HG02852 (cell line): ENCODE measurements around the gene CDH3.

Experiments used
- ATAC-seq: cut with Tn5 transposase; IDR thresholded peaks from one replicate; pipeline ENCODE4 v1.9.1; 2021; ENCODE audit warnings: mild to moderate bottlenecking, moderate library complexity; ENCODE audit not compliant: unreplicated experiment

Gene CDH3

DNA sequence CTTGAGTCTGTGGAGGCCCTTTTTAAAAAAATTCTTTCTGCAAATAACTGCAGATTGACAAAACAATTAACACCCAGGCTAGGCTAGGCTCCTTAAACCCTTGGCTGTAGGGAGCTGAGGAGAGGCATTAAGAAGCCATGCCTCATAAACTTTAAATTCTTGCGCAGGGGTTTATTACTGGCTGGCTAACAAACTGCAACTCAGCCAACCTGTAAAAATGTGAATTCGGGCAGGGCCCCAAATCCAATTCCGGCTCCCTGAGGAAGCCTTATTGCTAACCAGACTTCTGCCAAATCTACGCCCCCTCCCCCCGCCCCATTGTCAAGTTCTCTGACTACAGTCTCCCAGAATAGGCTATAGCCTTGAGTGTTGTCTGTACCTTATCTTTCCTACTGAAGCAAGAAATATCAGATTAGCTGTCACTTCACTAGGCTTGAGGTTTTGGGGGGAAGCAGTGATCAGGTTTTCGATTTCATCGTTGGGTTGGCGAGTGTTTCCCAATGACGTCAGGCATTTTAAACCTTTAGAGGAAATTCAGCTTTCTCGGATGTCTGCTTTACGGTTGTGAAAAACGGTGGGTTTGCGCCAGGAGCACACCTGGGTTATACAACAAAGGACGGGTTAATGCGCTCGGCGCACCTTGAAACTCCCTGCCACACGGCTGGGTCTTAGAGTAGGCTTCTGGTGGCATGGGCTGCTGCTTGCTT is 2.0 kb downstream of the CDH3 start:
- no peak for ATAC-seq

DNA sequence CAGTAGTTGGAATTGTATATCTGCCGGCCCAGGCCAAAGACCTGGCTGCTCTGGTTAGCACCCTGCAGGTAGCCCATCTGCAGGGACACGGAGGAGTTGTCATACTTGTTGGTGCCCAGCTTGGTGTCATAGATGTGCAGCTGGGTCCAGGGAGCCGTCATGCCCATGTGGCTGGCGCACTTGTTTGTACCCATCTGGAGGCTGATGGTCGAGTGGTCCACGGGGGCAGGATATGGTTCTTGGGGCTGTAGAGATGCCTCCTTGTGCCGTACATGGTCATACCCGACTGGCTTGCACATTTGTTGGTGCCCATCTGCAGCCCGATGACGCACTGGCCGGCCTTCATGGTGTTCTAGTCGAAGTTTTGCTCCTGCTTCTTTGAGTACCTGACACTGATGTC is 6.0 kb downstream of the CDH3 start:
- no peak for ATAC-seq

DNA sequence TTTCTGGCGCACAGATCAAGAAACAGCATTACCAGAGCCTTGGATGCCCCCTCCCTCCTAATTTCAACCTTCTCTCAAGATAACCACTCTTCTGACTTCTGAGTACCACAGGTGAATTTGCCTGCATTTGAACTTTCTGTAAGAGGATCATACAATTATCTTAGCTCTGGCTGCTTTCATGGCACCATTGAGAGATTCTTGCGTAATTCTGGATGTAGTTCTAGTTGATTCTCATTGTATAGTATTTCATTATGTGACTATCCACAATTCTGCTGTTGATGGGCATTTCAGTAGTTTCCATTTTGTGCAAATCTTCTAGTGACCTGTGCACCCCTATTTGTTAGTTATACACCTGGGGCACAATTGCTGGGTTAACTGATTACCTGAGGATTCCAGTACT is 7.5 kb downstream of the CDH3 start:
- no peak for ATAC-seq

DNA sequence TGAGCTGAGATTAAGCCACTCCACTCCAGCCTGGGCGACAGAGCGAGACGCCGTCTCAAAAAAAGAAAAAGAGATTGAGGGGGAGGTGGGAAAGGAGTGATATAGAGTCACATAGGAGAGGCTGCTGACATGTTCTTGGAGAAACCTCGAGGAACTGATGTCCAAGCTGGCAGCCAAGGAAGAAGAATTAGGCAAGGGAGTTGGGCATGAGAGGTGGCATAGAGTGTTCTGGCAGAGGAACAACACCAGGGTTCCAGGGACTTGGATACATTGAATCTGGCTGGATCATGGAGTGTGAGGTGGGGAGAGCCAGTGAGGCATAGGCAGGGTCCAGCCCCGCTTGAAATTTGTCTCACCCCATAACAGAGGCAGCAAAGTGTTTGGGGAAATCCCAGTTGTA is 10.7 kb downstream of the CDH3 start:
- ATAC-seq = no peak

DNA sequence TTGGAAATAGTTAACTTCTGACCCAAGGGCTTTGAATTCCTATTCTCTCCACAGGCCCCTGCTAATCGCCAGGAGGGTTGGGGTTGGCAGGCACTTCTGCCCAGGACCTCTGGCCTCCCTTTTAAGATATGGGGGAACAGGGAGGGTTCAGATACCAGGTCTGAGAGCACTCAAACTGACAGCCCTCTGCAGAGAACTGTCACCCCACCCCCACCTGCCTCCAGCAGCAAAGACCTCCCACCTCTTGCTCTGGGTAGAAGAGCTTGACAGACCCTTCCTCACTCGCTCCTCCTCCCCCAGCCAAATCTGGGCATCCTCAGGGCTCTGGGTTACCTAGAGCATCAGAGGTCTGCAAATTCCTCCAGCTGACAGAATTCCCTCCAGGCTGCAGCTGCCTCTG is 11.6 kb downstream of the CDH3 start:
- no peak for ATAC-seq

DNA sequence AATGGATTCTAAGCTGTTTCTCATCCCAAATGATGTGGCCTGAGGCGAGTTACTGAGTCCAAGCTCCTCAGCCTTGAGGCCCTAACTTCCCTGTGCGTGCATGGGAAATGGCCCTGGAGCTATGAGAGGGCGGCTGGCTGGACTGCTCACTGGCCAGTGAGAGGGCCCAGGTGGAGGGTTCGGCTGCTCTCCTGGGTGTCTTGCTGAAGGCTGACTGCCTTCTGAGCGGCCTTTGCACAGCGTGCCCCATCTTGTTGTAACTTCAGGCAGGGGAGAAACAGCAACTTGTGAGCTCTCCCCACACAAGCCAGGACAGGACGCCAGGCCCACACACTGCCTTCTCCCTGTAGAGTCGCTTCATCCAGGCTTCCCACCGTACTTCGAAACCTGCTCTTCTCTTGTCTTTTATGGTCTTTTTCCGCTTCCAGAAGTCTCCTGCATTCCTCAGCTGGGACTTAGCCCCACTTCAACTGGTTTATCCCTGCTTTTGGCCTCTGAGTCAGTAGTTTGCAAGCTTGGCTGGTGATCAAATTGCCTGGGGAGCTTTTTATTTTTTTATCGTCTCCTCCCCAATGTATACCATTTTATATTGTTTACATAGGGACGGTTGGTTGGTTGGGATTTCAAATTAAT is 13.3 kb downstream of the CDH3 start:
- ATAC-seq = no peak

DNA sequence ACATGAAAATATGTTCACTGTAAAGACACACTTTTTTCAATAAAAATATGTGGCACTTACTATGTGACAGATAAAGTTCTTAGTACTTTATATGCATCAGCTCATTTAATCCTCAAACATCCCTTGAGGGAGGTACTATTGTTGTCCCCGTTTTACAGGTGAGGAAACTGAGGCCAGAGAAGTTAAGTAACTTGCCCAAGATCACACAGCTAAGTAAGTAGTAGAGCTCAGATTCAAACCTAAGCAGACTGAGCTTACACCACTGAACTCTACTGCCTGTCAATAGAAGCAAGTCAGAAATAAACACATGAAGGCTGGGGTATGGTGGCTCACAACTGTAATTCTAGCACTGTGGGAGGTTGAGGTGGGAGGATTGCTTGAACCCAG is 13.9 kb downstream of the CDH3 start:
- no peak for ATAC-seq

DNA sequence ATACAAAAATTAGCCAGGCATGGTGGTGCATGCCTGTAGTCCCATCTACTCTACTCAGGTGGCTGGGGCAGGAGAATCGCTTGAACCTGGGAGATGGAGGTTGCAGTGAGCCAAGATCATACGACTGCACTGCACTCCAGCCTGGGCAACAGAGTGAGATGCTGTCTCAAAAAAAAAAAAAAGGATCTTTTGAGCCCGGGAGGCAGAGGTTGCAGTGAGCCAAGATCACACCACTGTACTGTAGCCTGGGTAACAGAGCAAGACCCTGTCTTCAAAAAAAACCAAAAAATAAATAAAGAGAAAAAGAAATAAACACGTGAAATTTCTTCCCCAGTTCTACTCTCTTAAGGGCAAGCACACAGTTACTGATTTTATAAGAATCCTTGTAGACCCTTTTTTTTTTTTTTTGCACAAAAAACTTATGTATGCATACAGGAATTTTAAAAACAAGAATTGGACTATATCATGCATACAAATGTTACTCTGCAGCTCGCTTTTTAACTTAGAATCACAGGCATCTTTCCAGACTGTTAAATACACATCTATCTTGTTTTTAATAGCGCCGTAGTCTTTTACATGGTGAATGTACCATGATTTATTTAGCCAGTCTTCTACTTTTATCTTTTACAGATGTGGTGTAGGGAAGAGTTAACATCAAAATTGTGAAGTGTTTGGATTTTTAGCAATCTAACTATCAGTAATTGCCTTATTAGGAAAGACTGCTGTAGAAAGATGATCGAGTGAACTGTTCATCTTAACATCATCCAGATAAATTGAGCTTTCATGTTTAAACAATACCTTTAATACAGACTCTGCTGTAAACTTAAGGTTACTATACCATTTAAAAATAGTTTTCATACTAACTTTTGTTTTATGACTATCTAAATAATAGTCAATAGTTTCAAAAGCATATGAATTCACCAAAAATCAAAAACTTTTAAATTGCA is 14.6 kb downstream of the CDH3 start:
- ATAC-seq = no peak

DNA sequence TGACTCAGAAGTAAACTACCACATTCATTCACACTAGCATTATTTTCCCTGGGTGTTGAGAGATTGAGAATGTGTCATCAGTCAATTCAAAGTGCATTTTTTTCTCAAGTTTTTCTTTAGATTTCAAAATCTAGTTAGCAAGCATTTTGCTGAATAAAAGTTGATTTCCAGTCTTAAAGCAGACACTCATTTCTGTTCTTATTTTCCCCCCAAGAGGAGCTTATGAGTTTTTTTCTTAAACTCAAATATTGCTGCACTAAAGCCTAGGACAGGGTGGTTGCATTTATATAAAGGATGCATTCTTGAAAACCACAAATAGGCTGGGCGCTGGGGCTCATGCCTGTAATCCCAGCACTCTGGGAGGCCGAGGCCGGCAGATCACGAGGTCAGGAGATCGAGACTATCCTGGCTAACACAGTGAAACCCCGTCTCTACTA is 15.3 kb downstream of the CDH3 start:
- no peak for ATAC-seq

DNA sequence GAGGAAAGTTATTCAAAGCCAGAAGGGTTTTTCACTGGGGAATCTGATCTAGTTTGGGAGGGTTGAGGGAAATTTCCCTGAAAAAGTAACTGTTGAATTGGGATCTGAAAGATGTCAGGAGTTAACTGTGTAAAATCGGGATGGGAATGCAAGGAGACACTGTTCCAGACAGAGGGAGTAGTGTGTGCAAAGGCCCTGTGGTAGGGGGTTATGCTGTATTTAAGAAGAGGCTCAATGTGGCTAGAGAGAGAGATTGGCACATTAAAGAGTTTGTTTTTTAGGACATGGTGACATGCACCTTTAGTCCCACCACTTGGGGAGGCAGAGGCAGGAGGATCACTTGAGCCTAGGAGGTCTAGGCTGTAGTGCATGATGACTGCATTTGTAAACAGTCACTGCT is 16.9 kb downstream of the CDH3 start:
- ATAC-seq = no peak

DNA sequence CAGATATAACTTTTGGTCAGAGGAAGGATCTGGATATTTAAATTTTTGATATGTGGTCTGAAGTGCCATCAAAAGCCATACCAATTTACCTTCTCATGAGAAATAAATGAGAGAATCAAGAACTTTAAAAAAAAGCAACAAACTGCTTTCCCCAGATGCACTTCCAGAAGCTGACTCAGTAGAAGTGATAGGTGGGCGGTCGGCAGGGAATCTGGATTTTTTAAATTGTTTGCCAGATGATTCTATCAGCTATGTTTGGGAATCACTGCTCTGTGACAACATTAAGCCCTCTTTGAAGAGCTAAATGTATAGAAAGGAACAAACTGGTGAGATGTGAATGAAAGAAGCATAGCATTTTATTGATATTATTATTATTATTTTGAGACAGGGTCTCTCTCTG is 19.2 kb downstream of the CDH3 start:
- no peak for ATAC-seq

DNA sequence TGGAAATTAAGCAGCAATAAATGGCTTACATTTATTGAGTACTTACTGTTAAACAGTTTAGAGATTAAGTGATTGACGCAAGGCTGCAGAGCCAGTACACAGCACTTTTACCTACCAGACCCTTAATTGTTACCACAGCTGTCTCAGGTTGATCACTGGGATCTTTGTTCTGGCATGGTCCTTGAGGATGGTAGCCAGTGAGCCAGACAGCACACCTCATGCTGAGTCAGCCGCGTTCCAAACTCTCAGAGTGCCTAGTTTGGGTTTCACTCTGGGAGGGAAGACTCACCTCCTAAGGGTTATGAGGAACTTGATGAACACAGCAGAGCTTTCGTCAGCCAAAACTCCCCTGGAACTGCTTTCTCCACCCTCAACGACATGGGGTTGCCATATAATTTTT is 20.4 kb downstream of the CDH3 start:
- ATAC-seq = no peak

DNA sequence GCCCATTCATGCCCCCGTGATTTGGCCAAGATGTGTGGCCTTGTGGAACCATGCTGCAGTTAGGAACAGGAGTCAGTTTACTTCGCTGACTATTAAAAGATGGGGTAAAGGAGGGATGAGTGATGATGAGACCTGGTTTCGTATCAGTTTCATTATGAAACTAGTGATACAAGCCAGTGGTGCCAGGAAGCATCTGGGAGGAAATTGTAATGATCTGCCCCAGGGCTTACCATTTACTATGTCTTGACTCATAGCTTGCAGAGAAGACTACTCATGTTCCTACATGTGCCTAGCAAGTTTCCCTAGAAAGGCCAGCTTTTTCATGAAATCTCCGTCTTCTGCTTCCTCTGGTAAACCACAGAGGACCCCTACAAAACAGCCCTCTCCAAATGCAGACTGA is 23.2 kb downstream of the CDH3 start:
- ATAC-seq = no peak

DNA sequence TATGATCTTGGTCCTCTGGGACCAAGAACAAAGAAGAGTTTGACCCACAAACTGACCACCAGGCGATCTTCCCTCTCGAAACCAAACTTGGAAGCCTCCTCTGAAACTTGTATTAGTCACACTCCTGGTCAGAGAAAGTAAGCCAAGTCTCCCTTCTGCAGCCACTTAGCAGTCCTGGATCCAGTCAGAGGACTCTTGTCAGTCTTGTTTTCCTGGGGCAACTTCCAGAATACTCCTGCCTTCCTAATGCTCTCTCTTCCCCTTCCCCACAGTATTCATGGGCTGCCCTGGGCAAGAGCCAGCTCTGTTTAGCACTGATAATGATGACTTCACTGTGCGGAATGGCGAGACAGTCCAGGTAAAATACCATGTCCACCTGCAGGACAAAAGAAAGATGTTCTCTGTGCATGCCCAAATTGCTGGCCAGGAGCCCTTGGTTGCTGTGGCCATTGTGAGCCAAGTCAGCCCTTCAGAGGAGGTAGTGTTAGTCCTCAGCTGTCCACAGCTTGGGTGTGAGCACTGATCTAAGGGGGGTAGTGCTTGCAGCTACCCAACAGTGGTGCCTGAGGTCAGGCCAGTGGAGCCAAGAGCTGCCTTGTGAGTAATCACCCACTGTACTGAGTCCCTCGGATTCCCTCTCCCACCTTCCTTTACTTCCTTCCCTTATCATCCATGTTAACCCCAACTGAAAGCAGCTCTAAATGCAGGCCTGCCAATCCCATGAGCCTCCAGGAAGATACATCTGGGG is 31.2 kb downstream of the CDH3 start:
- ATAC-seq = no peak

DNA sequence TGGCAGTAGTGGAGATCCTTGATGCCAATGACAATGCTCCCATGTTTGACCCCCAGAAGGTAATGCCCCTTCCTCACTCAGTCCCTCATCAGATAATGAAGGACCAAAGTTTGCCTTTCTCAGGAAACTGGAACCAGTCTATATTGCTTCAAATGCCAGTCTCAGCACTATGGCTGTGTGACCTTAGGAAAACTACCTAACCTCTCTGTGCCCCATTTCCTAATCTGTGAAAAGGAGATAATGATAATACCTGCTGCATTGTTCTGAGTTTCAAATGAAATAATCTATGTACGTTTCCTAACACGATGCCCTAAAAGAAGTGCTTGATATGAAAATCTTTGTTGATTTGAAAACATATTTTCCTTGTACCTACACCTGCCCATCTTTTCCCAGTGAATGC is 35.9 kb downstream of the CDH3 start:
- ATAC-seq = no peak

DNA sequence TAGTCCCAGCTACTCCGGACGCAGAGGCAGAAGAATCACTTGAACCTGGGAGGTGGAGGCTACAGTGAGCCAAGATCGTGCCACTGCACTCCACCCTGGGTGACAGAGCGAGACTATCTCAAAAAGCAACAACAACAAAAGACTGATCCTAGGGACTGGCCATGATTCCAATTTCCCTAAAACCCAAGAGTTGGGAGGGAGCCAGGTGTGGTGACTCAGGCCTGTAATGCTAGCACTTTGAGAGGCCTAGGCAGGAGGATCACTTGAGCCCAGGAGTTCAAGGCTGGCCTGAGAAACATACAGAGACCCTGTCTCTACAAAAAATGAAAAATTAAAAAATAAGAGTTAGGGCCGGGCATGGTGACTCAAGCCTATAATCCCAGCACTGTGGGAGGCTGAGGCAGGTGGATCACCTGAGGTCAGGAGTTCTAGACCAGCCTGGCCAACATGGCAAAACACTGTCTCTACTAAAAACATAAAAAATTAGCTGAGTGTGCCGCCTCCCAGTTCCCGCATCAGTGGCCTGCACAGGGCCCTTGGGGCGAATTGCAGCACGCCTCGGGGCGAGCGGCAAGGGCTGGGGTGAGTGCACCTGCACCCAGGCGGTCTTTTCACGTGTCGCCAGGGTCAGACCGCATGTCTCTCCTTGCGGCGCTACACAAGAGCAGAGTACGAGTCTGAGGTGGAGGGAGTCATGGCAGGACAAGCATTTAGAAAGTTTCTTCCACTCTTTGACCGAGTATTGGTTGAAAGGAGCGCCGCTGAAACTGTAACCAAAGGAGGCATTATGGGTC is 40.8 kb downstream of the CDH3 start:
- ATAC-seq = no peak

DNA sequence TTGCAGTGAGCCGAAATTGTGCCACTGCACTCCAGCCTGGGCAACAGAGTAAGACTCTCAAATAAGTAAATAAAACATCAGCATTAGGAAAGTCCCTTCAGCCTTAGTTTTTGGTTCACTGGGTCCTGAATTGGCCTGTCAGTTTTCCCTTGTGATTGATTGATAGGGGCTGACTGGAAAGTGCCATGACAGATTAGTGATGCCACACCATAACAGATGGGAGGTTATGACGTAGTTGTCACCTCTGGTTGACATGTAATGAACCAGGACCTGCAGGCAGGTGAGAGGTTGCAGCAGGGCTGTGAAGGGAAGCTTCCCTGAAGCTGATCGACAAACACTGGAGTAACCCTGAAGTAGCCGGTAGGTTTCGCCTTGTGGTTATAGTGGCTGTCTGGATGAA is 41.8 kb downstream of the CDH3 start:
- ATAC-seq = no peak

DNA sequence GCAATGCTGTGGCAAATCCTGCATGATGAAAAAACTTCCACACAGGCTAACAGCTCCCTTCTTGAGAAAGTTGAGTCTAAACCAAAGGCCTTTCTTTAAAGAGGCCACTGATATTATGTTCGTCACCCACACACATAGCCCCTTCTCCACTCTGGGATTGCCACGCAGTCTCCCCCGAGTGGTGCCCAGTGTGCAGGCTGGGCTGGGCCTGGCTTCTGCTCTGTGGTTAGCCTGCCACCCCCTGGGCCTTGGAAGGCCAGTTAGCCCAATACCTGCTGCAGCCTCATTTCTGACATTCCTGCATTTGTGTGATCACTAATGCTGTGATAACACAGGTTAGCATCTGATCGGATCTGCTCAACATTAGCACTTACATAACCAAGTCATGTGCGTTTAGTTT is 44.8 kb downstream of the CDH3 start:
- no peak for ATAC-seq

DNA sequence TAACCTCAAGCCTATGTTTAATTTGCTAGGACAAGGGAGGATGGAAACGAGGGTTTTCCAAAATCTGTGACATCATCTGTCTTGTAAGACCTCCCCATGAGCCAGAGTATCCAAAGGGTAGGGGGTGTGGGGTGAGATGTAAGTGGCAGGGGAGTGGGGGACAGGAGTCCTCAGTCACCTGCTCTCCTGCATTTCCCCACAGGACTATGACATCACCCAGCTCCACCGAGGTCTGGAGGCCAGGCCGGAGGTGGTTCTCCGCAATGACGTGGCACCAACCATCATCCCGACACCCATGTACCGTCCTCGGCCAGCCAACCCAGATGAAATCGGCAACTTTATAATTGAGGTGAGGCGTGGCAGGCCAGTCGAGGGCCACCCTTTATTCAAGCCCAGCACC is 50.5 kb downstream of the CDH3 start:
- no peak for ATAC-seq

DNA sequence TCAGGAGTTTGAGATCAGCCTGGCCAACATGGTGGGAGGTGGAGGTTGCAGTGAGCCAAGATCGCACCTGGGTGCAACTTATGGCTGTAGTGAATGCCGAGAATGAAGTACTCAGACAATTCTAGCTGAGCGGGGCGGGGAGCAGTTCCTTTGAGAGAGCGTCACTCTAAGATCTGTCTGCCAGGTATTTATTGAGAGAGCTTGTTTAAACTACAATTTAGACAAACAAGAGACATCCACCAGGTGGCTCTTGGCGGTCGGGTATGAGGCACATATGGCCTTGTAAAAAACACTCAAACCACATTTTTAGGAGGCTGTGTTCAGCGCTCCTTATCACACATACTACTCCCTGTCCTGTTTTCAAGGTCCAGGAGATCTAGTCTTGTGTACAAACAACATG is 51.4 kb downstream of the CDH3 start:
- ATAC-seq = no peak
